Testis (tissue), 3 donors: ENCODE results near the gene TYROBP. TPM values are rescaled to one million over a fixed set of nuclear protein-coding genes. Genes with fewer than 3 reads are reported as not detected.

Experiments used
- DNase-seq: peaks from one replicate; pipeline ENCODE4 v3.0.0-alpha.2; 2019
- H3K27ac ChIP-seq, 2 donors: fragments of 200-600 bp; sonication (generic); one replicate each; pipeline ENCODE4 v1.5.1; 2019
- H3K27me3 ChIP-seq: fragments of 200-600 bp; sonication (generic); one replicate; pipeline ENCODE4 v1.5.1; 2019
- H3K36me3 ChIP-seq: fragments of 200-600 bp; sonication (generic); one replicate; pipeline ENCODE4 v1.5.1; 2017; ENCODE audit warnings: low read depth; ENCODE audit errors: missing control alignments
- H3K4me1 ChIP-seq: fragments of 200-600 bp; sonication (generic); one replicate; pipeline ENCODE4 v1.5.1; 2019
- H3K4me3 ChIP-seq, 2 donors: fragments of 200-600 bp; sonication (generic); one replicate each; pipeline ENCODE4 v1.5.1; 2017 to 2019
- H3K9me3 ChIP-seq: fragments of 200-600 bp; sonication (generic); one replicate; pipeline ENCODE4 v1.5.1; 2017
- CTCF ChIP-seq, 3 experiments: fragments of 450-650 bp in 2 of 3; fragments of 200-600 bp in 1 of 3; sonication (generic) in 1 of 3; IDR thresholded peaks; one replicate each; pipeline ENCODE4 v1.5.1; 2016 to 2019; ENCODE audit warnings: antibody characterized with exemption in 3 of 3, mild to moderate bottlenecking in 2 of 3, moderate library complexity in 1 of 3
- POLR2A ChIP-seq: fragments of 450-650 bp; IDR thresholded peaks from one replicate; pipeline ENCODE4 v1.6.1; 2017; ENCODE audit warnings: antibody characterized with exemption, mild to moderate bottlenecking, moderate library complexity
- WGBS, 2 donors: methylation state at CpG; one replicate each; pipeline ENCODE4 v1.1.5; 2018; 5-methylcytosine and 5-hydroxymethylcytosine counted together
- intact Hi-C: fragments of 100-400 bp; cut with DNase I; formaldehyde crosslinking; loops from one replicate; pipeline ENCODE4 v1.15.1; 2023; ENCODE audit warnings: low total_unique reads
- polyA plus RNA-seq: library from polyadenylated mRNA; stranded (reverse); fragments of 350-450 nt; fragmentation: Illumina TruSeq; extraction: RNeasy Lipid Tissue Mini Kit (QIAGEN cat#74804); gene quantifications from one replicate; pipeline ENCODE4 v1.2.3, GENCODE V29; 2014; ENCODE audit warnings: low read depth, low replicate concordance; ENCODE audit not compliant: insufficient read depth
- total RNA-seq, 2 donors: library from RNA; depleted of rRNA; stranded (reverse); fragments of >200 nt; gene quantifications; one replicate each; pipeline ENCODE4 v1.2.3, GENCODE V29; 2016

TYROBP gene
- total and polyA plus RNA-seq, 3 donors from 2014 or later = 2.9 to 77.5 (median 21.7) TPM

GRCh38 chr19:35890113-35890650, 17.9 kb downstream of the TYROBP start:
- no peak overlapping the region for H3K4me3 ChIP-seq
- H3K27ac ChIP-seq = no peak overlapping the region
- H3K27me3 ChIP-seq = no peaks in the 10 kb centered on the region
- no peak for DNase-seq
- no peaks in the 10 kb centered on the region for H3K4me1 ChIP-seq
- 89 to 95% methylated on average over 10 to 13 of the region's 13 CpGs for WGBS, 2 donors
- no peak for TF ChIP-seq CTCF (IDR thresholded peaks at IDR 0.05)
- TF ChIP-seq POLR2A = no peak
- no peaks in the 10 kb centered on the region for H3K36me3 ChIP-seq
- H3K9me3 ChIP-seq = no peaks in the 10 kb centered on the region
- intact Hi-C loops = no loop called here

- H3K36me3 ChIP-seq = no peaks in the 10 kb centered on the region
- intact Hi-C loops = no loop called here
- DNase-seq = no peak
Measured at GRCh38 chr19:35889370-35890112, 18.6 kb downstream of the TYROBP start.

GRCh38 chr19:35888398-35888797, 19.7 kb downstream of the TYROBP start:
- intact Hi-C loops = no loop called here
- TF ChIP-seq POLR2A (no peak), CTCF (IDR thresholded peaks at IDR 0.05) (no peak)
- no peaks in the 10 kb centered on the region for H3K36me3 ChIP-seq
- H3K27ac ChIP-seq = no peak overlapping the region
- H3K4me3 ChIP-seq = no peak overlapping the region
- no peaks in the 10 kb centered on the region for H3K27me3 ChIP-seq
- no peaks in the 10 kb centered on the region for H3K9me3 ChIP-seq
- no peak for DNase-seq
- 91 to 96% methylated on average over 9 of the region's 9 CpGs for WGBS, 2 donors
- H3K4me1 ChIP-seq = no peaks in the 10 kb centered on the region

More at GRCh38 chr19:35889370-35890112, 18.6 kb downstream of the TYROBP start:
- Histone ChIP-seq H3K4me1 (no peaks in the 10 kb centered on the region), H3K27ac (no peak overlapping the region), H3K27me3 (no peaks in the 10 kb centered on the region), H3K4me3 (no peak overlapping the region), H3K9me3 (no peaks in the 10 kb centered on the region)
- TF ChIP-seq POLR2A (no peak), CTCF (IDR thresholded peaks at IDR 0.05) (no peak)
- WGBS, 2 donors = 93 to 94% methylated on average over 6 to 18 of the region's 18 CpGs

- no peaks in the 10 kb centered on the region for H3K27me3 ChIP-seq
- no peaks in the 10 kb centered on the region for H3K4me1 ChIP-seq
- no peaks in the 10 kb centered on the region for H3K36me3 ChIP-seq
- H3K27ac ChIP-seq = no peak overlapping the region
- no peak overlapping the region for H3K4me3 ChIP-seq
- TF ChIP-seq POLR2A (no peak), CTCF (IDR thresholded peaks at IDR 0.05) (no peak)
- 90% methylated on average over 5 of the region's 5 CpGs for WGBS, 2 donors
- no peaks in the 10 kb centered on the region for H3K9me3 ChIP-seq
- DNase-seq = no peak
- intact Hi-C loops = no loop called here
Measured at GRCh38 chr19:35887197-35887596, 20.9 kb downstream of the TYROBP start.

- Histone ChIP-seq H3K4me3 (no peak overlapping the region), H3K27ac (no peak overlapping the region), H3K36me3 (no peaks in the 10 kb centered on the region), H3K9me3 (no peaks in the 10 kb centered on the region), H3K27me3 (no peaks in the 10 kb centered on the region), H3K4me1 (no peaks in the 10 kb centered on the region)
- TF ChIP-seq CTCF (IDR thresholded peaks at IDR 0.05) (no peak), POLR2A (no peak)
- DNase-seq = no peak
- intact Hi-C loops = no loop called here
- WGBS, 2 donors = 91 to 94% methylated on average over 7 to 8 of the region's 8 CpGs
Measured at GRCh38 chr19:35885904-35886303, 22.2 kb downstream of the TYROBP start.
